ENCODE measurements around the gene RAD1.
A peak's percentile ranks its signal among the peaks of the same experiment; 100 is the strongest.

Gene RAD1

DNA sequence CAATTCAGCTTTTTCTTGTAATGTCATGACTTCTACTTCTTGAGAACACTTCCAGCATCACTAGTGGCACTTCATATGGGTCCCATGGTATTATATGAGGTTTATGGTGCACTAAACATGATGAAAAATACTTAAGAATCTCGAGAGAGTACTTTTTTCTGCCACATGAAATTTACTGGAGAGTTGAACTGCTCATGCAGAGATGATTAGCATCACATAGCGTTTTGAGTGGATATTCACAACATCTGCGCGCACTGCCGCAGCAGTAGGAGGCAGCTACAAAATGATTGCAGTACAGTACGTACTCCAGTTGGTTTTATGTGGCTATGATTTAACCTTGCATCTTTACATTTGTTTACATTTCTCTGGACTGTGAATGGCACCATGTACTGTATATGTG, 14.7 kb downstream of the RAD1 start:
- in situ Hi-C loops (cut with MboI; ENCODE audit: low pct_unique_long_range_greater_than_20kb, low sequenced_read_pairs, unreplicated experiment): loop anchor here (10.0 kb wide), 1 partner anchor 416 kb away; no protein-coding TSS in a partner anchor
- DNase-seq (ENCODE audit: low spot score): no peak
- TF ChIP-seq, protein P1, sequence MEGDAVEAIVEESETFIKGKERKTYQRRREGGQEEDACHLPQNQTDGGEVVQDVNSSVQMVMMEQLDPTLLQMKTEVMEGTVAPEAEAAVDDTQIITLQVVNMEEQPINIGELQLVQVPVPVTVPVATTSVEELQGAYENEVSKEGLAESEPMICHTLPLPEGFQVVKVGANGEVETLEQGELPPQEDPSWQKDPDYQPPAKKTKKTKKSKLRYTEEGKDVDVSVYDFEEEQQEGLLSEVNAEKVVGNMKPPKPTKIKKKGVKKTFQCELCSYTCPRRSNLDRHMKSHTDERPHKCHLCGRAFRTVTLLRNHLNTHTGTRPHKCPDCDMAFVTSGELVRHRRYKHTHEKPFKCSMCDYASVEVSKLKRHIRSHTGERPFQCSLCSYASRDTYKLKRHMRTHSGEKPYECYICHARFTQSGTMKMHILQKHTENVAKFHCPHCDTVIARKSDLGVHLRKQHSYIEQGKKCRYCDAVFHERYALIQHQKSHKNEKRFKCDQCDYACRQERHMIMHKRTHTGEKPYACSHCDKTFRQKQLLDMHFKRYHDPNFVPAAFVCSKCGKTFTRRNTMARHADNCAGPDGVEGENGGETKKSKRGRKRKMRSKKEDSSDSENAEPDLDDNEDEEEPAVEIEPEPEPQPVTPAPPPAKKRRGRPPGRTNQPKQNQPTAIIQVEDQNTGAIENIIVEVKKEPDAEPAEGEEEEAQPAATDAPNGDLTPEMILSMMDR (IDR thresholded peaks at IDR 0.05; ENCODE audit: extremely low read depth, insufficient read depth, missing control alignments): no peak

DNA sequence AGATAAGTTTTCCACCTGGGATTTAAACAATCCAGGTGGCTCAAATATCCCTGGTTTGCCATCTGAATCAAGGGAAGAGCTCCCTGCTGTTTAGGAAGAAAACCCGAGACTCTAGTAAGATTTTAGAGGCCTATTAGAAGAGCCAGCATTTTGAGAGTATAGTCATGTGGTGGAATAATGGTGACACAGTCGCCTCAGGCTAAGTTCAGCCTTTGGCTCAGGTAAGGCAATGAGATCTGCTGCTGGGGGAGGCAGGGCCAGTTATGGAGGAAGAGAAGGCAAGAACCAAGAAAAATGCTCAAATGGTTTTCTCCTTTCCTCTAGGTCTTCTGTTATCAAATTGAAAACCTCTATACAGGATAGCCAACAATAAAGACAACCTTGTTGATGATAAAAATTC, 16.2 kb downstream of the RAD1 start:
- DNase-seq (ENCODE audit: low spot score): no peak
- TF ChIP-seq, protein P1 (IDR thresholded peaks at IDR 0.05; ENCODE audit: extremely low read depth, insufficient read depth, missing control alignments): no peak
- in situ Hi-C loops (cut with MboI; ENCODE audit: low pct_unique_long_range_greater_than_20kb, low sequenced_read_pairs, unreplicated experiment): no loop called here

DNA sequence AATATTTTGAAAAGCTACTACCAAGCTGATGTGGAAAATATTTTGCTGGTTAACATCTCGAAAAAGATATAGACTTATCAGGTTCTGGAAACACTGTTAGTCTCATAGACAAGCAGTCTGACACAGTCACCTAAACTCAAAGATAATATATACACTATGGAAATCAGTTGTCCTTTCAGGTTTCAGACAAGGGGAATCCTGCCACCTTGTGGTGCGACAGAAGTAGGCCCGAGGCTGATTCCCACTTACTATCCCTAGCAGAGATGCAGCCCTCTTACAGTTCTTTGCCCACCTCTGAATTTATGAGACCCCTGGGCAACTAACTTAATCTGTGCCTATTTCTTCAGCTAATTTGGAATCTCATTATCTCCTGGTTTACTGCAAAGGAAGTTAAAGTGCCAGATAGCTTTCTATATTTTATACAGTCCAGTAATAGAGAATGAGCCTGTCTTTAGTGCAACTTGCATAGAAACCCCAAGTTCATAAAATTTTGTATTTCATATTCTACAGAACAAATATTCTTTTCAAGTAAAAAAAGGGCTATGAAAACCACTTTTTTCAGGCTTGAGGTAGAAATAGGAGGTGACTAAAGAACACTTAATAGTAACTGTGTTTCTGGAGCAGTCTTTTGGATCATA, 16.9 kb downstream of the RAD1 start:
- in situ Hi-C loops (cut with MboI; ENCODE audit: low pct_unique_long_range_greater_than_20kb, low sequenced_read_pairs, unreplicated experiment): no loop called here
- TF ChIP-seq, protein P1 (IDR thresholded peaks at IDR 0.05; ENCODE audit: extremely low read depth, insufficient read depth, missing control alignments): peak; percentile 79
- DNase-seq (ENCODE audit: low spot score): peak; percentile 58

DNA sequence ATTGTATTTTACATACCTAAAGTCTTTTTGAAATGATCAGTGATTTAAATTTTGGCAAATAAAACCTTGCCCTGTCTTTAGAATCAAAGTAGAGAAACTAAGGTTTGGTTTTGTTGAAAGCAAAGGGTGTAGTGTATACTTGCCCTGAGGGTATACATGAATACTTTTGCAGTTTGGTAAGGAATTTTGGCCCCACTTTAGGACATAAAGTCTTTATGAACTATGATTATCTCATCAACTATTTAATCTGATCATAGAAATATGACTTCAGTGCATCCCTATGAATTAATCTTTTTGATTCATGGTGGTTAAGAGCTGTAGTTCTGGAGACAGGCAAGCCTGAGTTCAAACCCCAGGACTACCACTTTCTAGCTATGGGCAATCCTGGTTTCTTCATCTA, 17.7 kb downstream of the RAD1 start:
- TF ChIP-seq, protein P1 (IDR thresholded peaks at IDR 0.05; ENCODE audit: extremely low read depth, insufficient read depth, missing control alignments): no peak
- no peak for DNase-seq (ENCODE audit: low spot score)
- in situ Hi-C loops (cut with MboI; ENCODE audit: low pct_unique_long_range_greater_than_20kb, low sequenced_read_pairs, unreplicated experiment): no loop called here

DNA sequence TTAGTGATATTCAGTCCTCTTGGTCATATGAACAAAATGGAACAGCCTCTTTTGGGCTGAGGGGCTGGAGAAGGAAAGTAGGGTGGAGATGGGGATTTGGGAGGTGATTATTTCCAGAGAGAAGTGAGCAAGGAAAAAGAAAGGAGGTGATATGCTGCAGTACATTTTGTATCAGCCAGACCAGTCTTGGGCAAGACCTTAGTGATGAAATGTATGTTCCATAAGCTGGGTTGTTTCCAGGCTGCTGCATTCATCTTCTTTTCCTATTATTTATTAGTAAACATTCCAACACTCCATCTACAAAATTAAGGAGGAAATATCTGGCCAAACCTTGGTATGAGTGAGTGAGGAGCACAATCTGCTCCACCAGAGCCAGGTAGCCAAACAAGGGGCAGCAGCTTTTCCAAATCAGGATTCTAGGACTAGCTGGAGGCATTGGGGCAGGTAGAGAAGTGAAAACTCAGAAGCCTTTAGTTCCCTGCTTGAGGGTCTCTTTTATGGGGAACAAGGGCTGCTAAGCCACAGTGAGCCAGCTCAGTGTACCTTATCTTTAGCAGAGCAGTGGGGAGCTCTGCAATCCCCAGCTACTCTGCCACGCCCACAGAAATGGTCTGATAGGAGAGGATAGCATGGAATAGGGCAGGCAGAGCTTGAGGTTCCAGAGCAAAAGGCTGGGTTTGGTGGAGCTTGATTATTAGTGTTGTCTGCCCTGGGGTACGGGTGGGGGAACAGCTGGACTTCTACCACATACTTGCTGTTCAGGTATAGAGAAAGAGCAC, 19.5 kb downstream of the RAD1 start:
- TF ChIP-seq, protein P1 (IDR thresholded peaks at IDR 0.05; ENCODE audit: extremely low read depth, insufficient read depth, missing control alignments): no peak
- in situ Hi-C loops (cut with MboI; ENCODE audit: low pct_unique_long_range_greater_than_20kb, low sequenced_read_pairs, unreplicated experiment): no loop called here
- no peak for DNase-seq (ENCODE audit: low spot score)

DNA sequence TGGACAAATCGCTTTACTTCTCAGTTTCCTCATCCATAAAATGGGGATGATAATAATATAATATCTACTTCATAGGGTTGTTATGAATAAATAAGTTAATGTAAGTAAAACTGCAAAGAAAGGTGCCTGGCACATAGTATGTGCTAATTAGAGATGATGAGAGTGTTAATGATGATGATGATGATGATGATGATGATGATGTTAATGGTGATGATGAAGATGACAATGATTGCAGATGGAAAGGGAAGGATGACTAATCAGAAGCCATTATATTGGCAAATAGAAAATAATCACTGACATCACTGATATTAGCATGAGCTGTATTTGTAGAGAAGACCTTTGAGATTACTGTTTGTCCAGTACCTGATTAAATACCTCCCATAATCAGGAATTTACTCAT, 20.6 kb downstream of the RAD1 start:
- in situ Hi-C loops (cut with MboI; ENCODE audit: low pct_unique_long_range_greater_than_20kb, low sequenced_read_pairs, unreplicated experiment): no loop called here
- DNase-seq (ENCODE audit: low spot score): no peak

More for the DNA sequence above, 20.6 kb downstream of the RAD1 start:
- TF ChIP-seq, protein P1 (IDR thresholded peaks at IDR 0.05; ENCODE audit: extremely low read depth, insufficient read depth, missing control alignments): no peak

All from GM13977 (cell line).